Esophagus squamous epithelium (tissue), 5 donors: ENCODE data around the gene ABCC1. TPM values are rescaled to one million over a fixed set of nuclear protein-coding genes. Genes with fewer than 3 reads are reported as not detected.

Source experiments
- DNase-seq: peaks from one replicate; lab custom pipeline; 2025; lab: John Stamatoyannopoulos, UW
- H3K27ac ChIP-seq, 4 donors: fragments of 200-600 bp; sonication (generic); one replicate each; pipeline ENCODE4 v1.5.1; 2016 to 2019; ENCODE audit warnings: mild to moderate bottlenecking in 1 of 4
- H3K27me3 ChIP-seq, 4 donors: fragments of 200-600 bp; sonication (generic); 1 replicate in 3 of 4; 2 replicates in 1 of 4; pipeline versions ENCODE4 v1.5.1 to v1.6.0; 2017 to 2021; ENCODE audit warnings: antibody characterized with exemption in 1 of 4
- H3K36me3 ChIP-seq, 3 donors: fragments of 200-600 bp; sonication (generic); one replicate each; pipeline ENCODE4 v1.5.1; 2016 to 2019
- H3K4me1 ChIP-seq, 3 donors: fragments of 200-600 bp; sonication (generic); one replicate each; pipeline ENCODE4 v1.5.1; 2017 to 2019
- H3K4me3 ChIP-seq, 4 donors: fragments of 200-600 bp; sonication (generic); 1 replicate in 3 of 4; 2 replicates in 1 of 4; pipeline ENCODE4 v1.5.1; 2016 to 2019; ENCODE audit warnings: mild to moderate bottlenecking in 2 of 4, moderate library complexity in 1 of 4
- H3K9me3 ChIP-seq, 3 donors: fragments of 200-600 bp; sonication (generic); one replicate each; pipeline ENCODE4 v1.5.1; 2016 to 2019
- CTCF ChIP-seq, 6 experiments: fragments of 450-650 bp in 4 of 6; fragments of 200-600 bp in 2 of 6; sonication (generic) in 2 of 6; IDR thresholded peaks; one replicate each; pipeline ENCODE4 v1.5.1; 2016 to 2019; ENCODE audit warnings: antibody characterized with exemption in 6 of 6, mild to moderate bottlenecking in 4 of 6, moderate library complexity in 4 of 6
- POLR2A ChIP-seq, 4 donors: fragments of 450-650 bp; IDR thresholded peaks; one replicate each; pipeline ENCODE4 v1.6.1; 2017; ENCODE audit warnings: antibody characterized with exemption in 4 of 4, mild to moderate bottlenecking in 4 of 4, moderate library complexity in 3 of 4
- WGBS, 2 donors: methylation state at CpG; one replicate each; pipeline ENCODE4 v1.1.5; 2018; 5-methylcytosine and 5-hydroxymethylcytosine counted together
- intact Hi-C: fragments of 100-400 bp; cut with DNase I; formaldehyde crosslinking; loops from one replicate; pipeline ENCODE4 v1.15.0; 2022
- total RNA-seq, 4 donors: library from RNA; depleted of rRNA; stranded (reverse); fragments of >200 nt; gene quantifications; one replicate each; pipeline ENCODE4 v1.1.0, GENCODE V29; 2016
- donor health status: DM: yes; HTN: yes; CAD: no.

Gene ABCC1
- total RNA-seq, 4 donors from 2014 or later, result 22.9 to 56.7 (median 46.9) TPM

- Histone ChIP-seq H3K4me3 (no peak overlapping the region), H3K9me3 (no peaks in the 10 kb centered on the region), H3K36me3 (peaks cover 0 to 32% (median 0%) of the 10 kb centered on the region in 3 donors), H3K27ac (peak overlapping the region; percentile 25 to 68 (median 66)), H3K27me3 (no peaks in the 10 kb centered on the region), H3K4me1 (peaks cover 0 to 68% (median 54%) of the 10 kb centered on the region in 3 donors)
- intact Hi-C loops, result no loop called here
- DNase-seq, result no peak
- WGBS, 2 donors, result 80% methylated on average over 1 to 4 of the region's 8 CpGs
- TF ChIP-seq CTCF (IDR thresholded peaks at IDR 0.05) (no peak), POLR2A (IDR thresholded peaks at IDR 0.05) (no peak)
Observed at GRCh38 chr16:15993541-15993940, 44.1 kb downstream of the ABCC1 start.

DNA sequence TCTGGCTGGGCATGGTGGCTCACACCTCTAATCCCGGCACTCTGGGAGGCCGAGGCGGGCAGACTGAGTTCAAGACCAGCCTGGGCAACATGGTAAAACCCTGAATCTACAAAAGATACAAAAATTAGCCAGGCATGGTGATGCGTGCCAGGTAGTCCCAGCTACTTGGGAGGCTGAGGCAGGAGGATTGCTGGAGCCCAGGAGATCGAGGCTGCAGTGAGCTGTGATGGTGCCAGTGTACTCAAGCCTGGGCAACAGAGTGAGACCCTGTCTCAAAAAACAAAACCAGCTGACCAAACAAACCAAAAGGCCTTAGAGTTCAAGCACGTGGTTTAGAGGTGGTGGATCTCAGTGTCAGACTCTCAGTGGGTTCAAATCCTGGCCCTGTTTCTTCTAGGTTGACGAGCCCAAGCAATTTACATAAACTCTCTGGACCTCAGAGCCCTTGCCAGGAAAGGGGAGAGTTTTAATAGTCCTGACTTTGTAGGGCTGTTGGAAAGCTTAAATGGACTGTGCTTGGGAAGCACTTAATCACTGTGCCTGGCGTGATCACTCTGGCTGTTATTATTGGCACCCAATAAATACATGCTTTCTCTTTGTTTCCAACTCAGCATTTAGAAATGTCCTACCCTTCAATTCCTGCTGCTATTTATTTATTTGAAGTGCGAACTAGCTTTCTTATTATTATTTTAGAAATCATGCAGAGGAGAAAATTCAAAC, 44.7 kb downstream of the ABCC1 start:
- Histone ChIP-seq H3K4me3 (no peak overlapping the region), H3K36me3 (peaks cover 0 to 32% (median 0%) of the 10 kb centered on the region in 3 donors), H3K27me3 (no peaks in the 10 kb centered on the region), H3K27ac (peak overlapping the region; percentile 25 to 68 (median 66)), H3K4me1 (peaks cover 3 to 68% (median 54%) of the 10 kb centered on the region in 3 donors), H3K9me3 (no peaks in the 10 kb centered on the region)
- WGBS, 2 donors, result 39 to 61% methylated on average over 6 to 7 of the region's 9 CpGs
- TF ChIP-seq POLR2A (IDR thresholded peaks at IDR 0.05) (no peak), CTCF (IDR thresholded peaks at IDR 0.05) (no peak)
- intact Hi-C loops, result no loop called here
- no peak for DNase-seq

GRCh38 chr16:15996432-15997109, 47.2 kb downstream of the ABCC1 start:
- 37 to 51% methylated on average over 5 to 8 of the region's 8 CpGs for WGBS, 2 donors
- no peak for DNase-seq
- H3K36me3 ChIP-seq, result peaks cover 0 to 30% (median 0%) of the 10 kb centered on the region in 3 donors
- H3K4me3 ChIP-seq, result no peak overlapping the region
- H3K27me3 ChIP-seq, result no peaks in the 10 kb centered on the region
- TF ChIP-seq CTCF (IDR thresholded peaks at IDR 0.05), result no peak
- no peak for TF ChIP-seq POLR2A (IDR thresholded peaks at IDR 0.05)
- H3K4me1 ChIP-seq, result peaks cover 5 to 63% (median 50%) of the 10 kb centered on the region in 3 donors
- H3K9me3 ChIP-seq, result no peaks in the 10 kb centered on the region
- intact Hi-C loops, result no loop called here
- H3K27ac ChIP-seq, result peak overlapping the region; percentile 44 to 84 (median 74)

- Histone ChIP-seq H3K4me1 (peaks cover 5 to 49% (median 34%) of the 10 kb centered on the region in 3 donors), H3K27ac (peak overlapping the region in 1 of 4 donors; percentile 9), H3K27me3 (no peaks in the 10 kb centered on the region), H3K36me3 (no peaks in the 10 kb centered on the region), H3K9me3 (no peaks in the 10 kb centered on the region), H3K4me3 (no peak overlapping the region)
- DNase-seq, result no peak
- intact Hi-C loops, result no loop called here
- WGBS, 2 donors, result 80 to 88% methylated on average over 1 of the region's 1 CpG
- TF ChIP-seq CTCF (IDR thresholded peaks at IDR 0.05) (no peak), POLR2A (IDR thresholded peaks at IDR 0.05) (no peak)
Observed at GRCh38 chr16:16000685-16001084, 51.3 kb downstream of the ABCC1 start.
